ENCODE data around the gene NSG1. TPM values are rescaled to one million over a fixed set of nuclear protein-coding genes. Genes with fewer than 3 reads are reported as not detected.

NSG1 gene
- total and polyA plus RNA-seq, 2 of the 8 experiments (the other 6 are each of a cell fraction or from before 2014, with no cell fraction given), result 35.7 to 61.4 TPM

- H3K27ac ChIP-seq (ENCODE audit: low read depth, low read length), result no peak overlapping the region
- CTCF ChIA-PET (ENCODE audit: partially characterized antibody), result interaction anchor here (0.8 to 2.5 kb wide), 9 partner anchors 8 to 39 kb away, joined by 3 to 7 read pairs (median 4); no protein-coding TSS in a partner anchor
These were observed 37.0 kb downstream of the NSG1 start for GRCh38 chr4:4423706-4424498.

More at GRCh38 chr4:4423706-4424498, 37.0 kb downstream of the NSG1 start:
- Histone ChIP-seq H2AFZ (ENCODE audit: low read length) (no peak overlapping the region), H4K8ac (ENCODE audit: extremely low read depth, insufficient read depth, low read length) (no peak overlapping the region; the same call in 1 of the 2 replicates), H3K23ac (ENCODE audit: insufficient read length) (no peak overlapping the region), H2AK5ac (ENCODE audit: low read depth, low read length) (no peak overlapping the region), H3K14ac (ENCODE audit: insufficient read length) (no peak overlapping the region), H3K27me3 (replicated peaks in 1 of 4; ENCODE audit: control insufficient read depth in 3 of 4, extremely low read depth in 1 of 4, insufficient read depth in 3 of 4, low read length in 3 of 4) (no peaks in the 10 kb centered on the region; a peak in 1 of 7 replicates), H3K4me1 (replicated peaks in 1 of 4; ENCODE audit: control insufficient read depth in 3 of 4, insufficient read depth in 4 of 4, low read length in 3 of 4) (peaks cover 21 to 50% (median 36%) of the 10 kb centered on the region in 4 experiments), H3K9ac (replicated peaks in 1 of 4; ENCODE audit: extremely low read depth in 1 of 4, low read depth in 3 of 4, low read length in 3 of 4) (no peak overlapping the region), H3K4me3 (ENCODE audit: extremely low read depth in 1 of 4, insufficient read depth in 2 of 4, low read depth in 3 of 4, low read length in 4 of 4) (peak overlapping the region in 1 of 4 experiments; percentile 14; a peak in 4 of 8 replicates), H3K79me2 (ENCODE audit: control insufficient read depth in 1 of 2, insufficient read depth in 2 of 2, low read length in 2 of 2) (no peaks in the 10 kb centered on the region), H2BK12ac (ENCODE audit: low read depth, low read length) (0 out of 2 replicates have a peak overlapping the region, but pooled peaks have one; percentile 29), H4K91ac (replicated peaks; ENCODE audit: insufficient read length, low read length) (peak overlapping the region; percentile 31), H3K56ac (replicated peaks; ENCODE audit: insufficient read length, low read depth, low read length) (no peak overlapping the region), H2BK120ac (replicated peaks; ENCODE audit: low read depth, low read length) (no peak overlapping the region), H3K79me1 (ENCODE audit: low read depth, low read length) (no peaks in the 10 kb centered on the region), H3K36me3 (ENCODE audit: control insufficient read depth in 2 of 4, insufficient read depth in 4 of 4, low read length in 3 of 4) (peaks cover 0 to 16% (median 9%) of the 10 kb centered on the region in 4 experiments; a peak in 6 of 8 replicates), H3K4ac (replicated peaks; ENCODE audit: insufficient read length, low read depth, low read length) (peak overlapping the region; percentile 27), H3K9me3 (ENCODE audit: insufficient read depth in 2 of 2, low read depth in 1 of 2, low read length in 1 of 2) (no peaks in the 10 kb centered on the region), H3K4me2 (ENCODE audit: insufficient read depth in 1 of 2, low read depth in 2 of 2, low read length in 2 of 2) (peak overlapping the region; percentile 42 to 62; a peak in 3 of 4 replicates), H2BK5ac (ENCODE audit: low read depth, low read length) (peak overlapping the region; percentile 19; the same call in 1 of the 2 replicates), H3K18ac (ENCODE audit: extremely low read depth, low read length) (no peak overlapping the region; the same call in none of the 2 replicates), H4K20me1 (replicated peaks in 1 of 2; ENCODE audit: control insufficient read depth in 1 of 2, insufficient read depth in 2 of 2, low read length in 2 of 2) (no peaks in the 10 kb centered on the region), H3K23me2 (ENCODE audit: low read depth, low read length) (no peaks in the 10 kb centered on the region), H4K5ac (ENCODE audit: insufficient read length, low read depth, low read length) (no peak overlapping the region), H2BK20ac (ENCODE audit: low read length) (no peak overlapping the region), H2BK15ac (ENCODE audit: low read length) (0 out of 2 replicates have a peak overlapping the region, but pooled peaks have one; percentile 93)
- POLR2A ChIA-PET (ENCODE audit: partially characterized antibody), result interaction anchor here (1.0 to 4.2 kb wide), 2 partner anchors 8 to 339 kb away, joined by 3 to 17 read pairs; no protein-coding TSS in a partner anchor
- WGBS, 2 experiments (ENCODE audit: extremely low coverage in 1 of 2, insufficient coverage in 1 of 2, insufficient read length in 1 of 2, insufficient replicate concordance in 2 of 2, low coverage in 1 of 2, low lambda C conversion rate in 2 of 2, missing lambda C conversion rate in 1 of 2), result 58% methylated on average over 7 of the region's 9 CpGs; no CpG with 5 or more reads in 1 of the 2 experiments
- TF ChIP-seq TAF1 (IDR thresholded peaks at IDR 0.05; ENCODE audit: low read depth, low read length), result no peak
- no peak for TF ChIP-seq ZNF274 (IDR thresholded peaks at IDR 0.05; ENCODE audit: borderline replicate concordance, extremely low read depth, low read length)
- no peak for TF ChIP-seq HDAC6 (IDR thresholded peaks at IDR 0.05; ENCODE audit: low read depth, low read length)
- no peak for TF ChIP-seq RXRA (IDR thresholded peaks at IDR 0.05; ENCODE audit: insufficient read depth, low read depth, low read length)
- TF ChIP-seq SP2 (IDR thresholded peaks at IDR 0.05; ENCODE audit: low read length), result no peak
- peak in 1 of 2 experiments; percentile 43 for DNase-seq (ENCODE audit: low read depth in 1 of 2, low spot score in 2 of 2)
- FAIRE-seq, result peak; percentile 28

Data from H1 (cell line).